ENCODE data around the gene CLDN16.
A peak's percentile ranks its signal among the peaks of the same experiment; 100 is the strongest.

The CLDN16 gene

DNA sequence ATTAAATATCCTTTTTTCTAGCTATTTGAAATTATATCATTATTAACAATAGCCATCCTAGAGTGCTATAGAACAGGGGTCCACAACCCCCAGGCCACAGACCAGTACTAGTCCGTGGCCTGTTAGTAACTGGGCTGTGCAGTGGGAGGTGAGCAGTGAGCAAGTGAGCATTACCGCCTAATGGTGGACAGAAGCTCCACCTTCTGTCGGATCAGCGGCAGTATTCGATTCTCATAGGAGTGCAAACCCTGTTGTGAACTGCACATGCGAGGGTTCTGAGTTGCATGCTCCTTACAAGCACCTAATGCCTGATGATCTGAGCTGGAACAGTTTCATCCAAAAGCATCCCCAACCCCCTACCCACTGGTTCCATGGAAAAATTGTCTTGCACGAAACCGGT lies 11.7 kb downstream of the CLDN16 start:
- ChIA-PET POLR2A (no interaction called here), CTCF (interaction anchor here (1.3 kb wide), 1 partner anchor 13 kb away, joined by 4 read pairs; no protein-coding TSS in a partner anchor)
- TF ChIP-seq, protein P1, sequence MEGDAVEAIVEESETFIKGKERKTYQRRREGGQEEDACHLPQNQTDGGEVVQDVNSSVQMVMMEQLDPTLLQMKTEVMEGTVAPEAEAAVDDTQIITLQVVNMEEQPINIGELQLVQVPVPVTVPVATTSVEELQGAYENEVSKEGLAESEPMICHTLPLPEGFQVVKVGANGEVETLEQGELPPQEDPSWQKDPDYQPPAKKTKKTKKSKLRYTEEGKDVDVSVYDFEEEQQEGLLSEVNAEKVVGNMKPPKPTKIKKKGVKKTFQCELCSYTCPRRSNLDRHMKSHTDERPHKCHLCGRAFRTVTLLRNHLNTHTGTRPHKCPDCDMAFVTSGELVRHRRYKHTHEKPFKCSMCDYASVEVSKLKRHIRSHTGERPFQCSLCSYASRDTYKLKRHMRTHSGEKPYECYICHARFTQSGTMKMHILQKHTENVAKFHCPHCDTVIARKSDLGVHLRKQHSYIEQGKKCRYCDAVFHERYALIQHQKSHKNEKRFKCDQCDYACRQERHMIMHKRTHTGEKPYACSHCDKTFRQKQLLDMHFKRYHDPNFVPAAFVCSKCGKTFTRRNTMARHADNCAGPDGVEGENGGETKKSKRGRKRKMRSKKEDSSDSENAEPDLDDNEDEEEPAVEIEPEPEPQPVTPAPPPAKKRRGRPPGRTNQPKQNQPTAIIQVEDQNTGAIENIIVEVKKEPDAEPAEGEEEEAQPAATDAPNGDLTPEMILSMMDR (IDR thresholded peaks at IDR 0.05; ENCODE audit: control extremely low read depth, extremely low read depth, low read depth, missing control alignments): no peak
- DNase-seq (ENCODE audit: extremely low spot score): no peak

DNA sequence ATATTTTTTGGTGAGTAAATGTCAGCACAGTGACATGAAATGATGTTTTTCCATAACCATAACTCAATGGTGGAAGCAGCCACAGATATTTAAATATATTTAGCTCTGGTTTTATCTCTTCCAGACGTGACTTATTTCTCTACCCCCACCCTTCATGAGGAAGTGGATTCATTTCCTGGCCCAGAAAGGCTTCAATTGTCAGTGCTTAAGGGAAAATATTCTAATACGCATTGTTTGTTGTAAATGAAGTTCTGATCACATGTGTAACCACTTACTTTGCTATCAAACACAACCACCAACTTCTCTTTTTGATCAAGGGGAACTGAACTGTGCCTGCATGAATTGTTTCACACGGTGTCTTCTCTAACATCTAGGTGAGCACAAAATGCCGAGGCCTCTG lies 14.0 kb downstream of the CLDN16 start:
- DNase-seq (ENCODE audit: extremely low spot score): no peak
- CTCF ChIA-PET: interaction anchor here (0.8 to 2.6 kb wide), 4 partner anchors 9 to 18 kb away, joined by 3 to 9 read pairs (median 4); no protein-coding TSS in a partner anchor
- TF ChIP-seq, protein P1 (IDR thresholded peaks at IDR 0.05; ENCODE audit: control extremely low read depth, extremely low read depth, low read depth, missing control alignments): no peak
- POLR2A ChIA-PET: no interaction called here

DNA sequence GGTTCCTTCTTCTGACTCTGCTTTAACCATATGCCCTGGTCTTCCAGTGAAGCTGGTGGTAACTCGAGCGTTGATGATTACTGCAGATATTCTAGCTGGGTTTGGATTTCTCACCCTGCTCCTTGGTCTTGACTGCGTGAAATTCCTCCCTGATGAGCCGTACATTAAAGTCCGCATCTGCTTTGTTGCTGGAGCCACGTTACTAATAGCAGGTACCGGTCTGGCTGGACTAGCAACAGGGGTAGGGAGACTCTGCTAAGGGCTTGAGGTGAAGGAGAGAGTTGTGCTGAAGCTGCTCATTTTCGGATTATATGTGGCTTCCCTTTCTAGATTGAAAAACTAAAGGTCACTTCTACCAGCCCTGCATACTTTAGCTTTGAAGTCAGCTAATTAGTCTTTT lies 16.8 kb downstream of the CLDN16 start:
- ChIA-PET CTCF (interaction anchor here (0.9 to 1.0 kb wide), 2 partner anchors 9 to 17 kb away, joined by 3 read pairs; partner anchors contain the start of gene CLDN16), POLR2A (no interaction called here)
- TF ChIP-seq, protein P1 (IDR thresholded peaks at IDR 0.05; ENCODE audit: control extremely low read depth, extremely low read depth, low read depth, missing control alignments): no peak
- no peak for DNase-seq (ENCODE audit: extremely low spot score)

DNA sequence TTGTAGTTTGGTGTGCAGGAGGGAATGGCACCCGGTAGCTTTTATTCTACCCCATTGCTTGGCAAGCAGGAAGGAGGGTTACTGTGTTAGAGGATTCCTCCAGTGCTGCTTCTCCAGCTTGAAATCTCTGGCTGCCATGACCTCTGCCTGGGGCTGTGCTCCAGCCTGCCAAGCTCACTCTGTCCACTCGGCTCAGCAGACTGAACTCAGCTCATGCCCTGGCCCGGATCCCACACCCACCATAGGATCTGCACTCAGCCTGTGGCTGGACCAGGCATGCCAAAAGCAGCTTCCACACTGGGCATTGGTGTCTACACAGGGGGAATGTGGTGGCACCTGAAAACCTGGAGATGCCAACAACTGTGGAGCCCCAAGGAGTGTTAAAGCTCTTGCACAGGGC lies 26.3 kb downstream of the CLDN16 start:
- TF ChIP-seq, protein P1 (IDR thresholded peaks at IDR 0.05; ENCODE audit: control extremely low read depth, extremely low read depth, low read depth, missing control alignments): no peak
- CTCF ChIA-PET: interaction anchor here (0.8 to 2.4 kb wide), 7 partner anchors 9 to 453 kb away, joined by 3 to 16 read pairs (median 3); no protein-coding TSS in a partner anchor
- POLR2A ChIA-PET: no interaction called here
- DNase-seq (ENCODE audit: extremely low spot score): no peak

DNA sequence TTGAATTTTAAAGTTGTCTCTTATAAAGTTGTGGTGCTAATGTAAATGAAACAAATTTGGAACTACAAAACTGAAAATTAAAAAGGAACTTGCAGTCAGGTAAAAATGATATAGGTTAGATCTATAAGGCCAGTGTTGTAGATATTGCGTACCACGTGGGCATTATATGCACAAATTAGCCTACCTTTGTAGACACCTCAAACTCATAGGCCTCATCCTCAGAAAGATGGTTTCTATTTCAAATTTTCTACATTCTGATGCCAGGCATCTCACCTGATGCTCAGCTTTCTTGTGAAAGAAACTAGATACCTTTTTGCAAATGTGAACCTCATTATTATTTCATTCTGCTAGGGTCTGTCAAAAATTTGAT lies 36.1 kb downstream of the CLDN16 start:
- TF ChIP-seq, protein P1 (IDR thresholded peaks at IDR 0.05; ENCODE audit: control extremely low read depth, extremely low read depth, low read depth, missing control alignments): no peak
- CTCF ChIA-PET: interaction anchor here (0.7 to 5.8 kb wide), 11 partner anchors 10 to 463 kb away, joined by 3 to 56 read pairs (median 5); partner anchors contain the start of gene CLDN1
- DNase-seq (ENCODE audit: extremely low spot score): no peak
- POLR2A ChIA-PET: no interaction called here

DNA sequence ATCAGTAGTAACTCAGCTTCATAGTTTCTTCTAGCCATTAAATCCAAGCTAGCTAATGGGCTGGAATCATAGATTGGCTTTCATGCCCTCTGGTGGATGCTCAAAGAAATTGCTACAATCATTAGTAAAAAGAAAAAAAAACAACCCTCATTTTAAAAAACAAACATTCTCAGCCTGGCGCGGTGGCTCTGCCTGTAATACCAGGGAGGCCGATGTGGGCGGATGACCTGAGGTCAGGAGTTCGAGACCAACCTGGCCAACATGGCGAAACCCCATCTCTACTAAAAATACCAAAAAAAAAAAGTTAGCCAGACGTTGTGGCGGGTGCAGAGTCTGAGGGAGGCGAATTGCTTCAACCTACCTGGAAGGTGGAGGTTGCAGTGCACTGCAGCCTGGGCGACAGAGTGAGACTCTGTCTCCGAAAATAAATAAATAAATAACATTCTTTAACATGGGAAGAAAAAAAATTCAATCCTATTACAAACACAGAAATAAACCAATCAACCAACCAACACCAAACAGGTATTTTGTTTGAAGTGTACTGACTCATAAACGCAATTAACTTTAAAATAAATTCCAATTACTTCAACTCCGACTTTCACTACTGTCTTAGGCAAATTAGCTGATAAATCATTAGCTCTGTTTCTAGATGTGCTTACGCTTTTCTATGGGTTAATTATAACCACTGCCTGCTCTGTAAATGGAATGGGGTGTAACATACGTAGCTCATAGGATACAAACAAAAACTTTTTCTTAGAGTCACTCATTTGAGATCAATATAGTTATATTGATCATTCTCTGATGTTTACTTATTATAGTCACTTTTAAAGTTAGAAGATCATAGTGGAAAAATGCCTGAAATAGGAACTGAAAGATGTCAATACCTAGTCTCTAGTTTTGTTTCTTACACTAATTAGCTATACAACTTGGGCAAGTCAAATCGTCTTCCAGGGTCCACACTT lies 36.8 kb downstream of the CLDN16 start:
- DNase-seq (ENCODE audit: extremely low spot score): peak; percentile 35
- ChIA-PET POLR2A (no interaction called here), CTCF (interaction anchor here (0.6 to 5.8 kb wide), 21 partner anchors 8 to 477 kb away, joined by 3 to 56 read pairs (median 3); partner anchors contain the start of gene TMEM207)
- TF ChIP-seq, protein P1 (IDR thresholded peaks at IDR 0.05; ENCODE audit: control extremely low read depth, extremely low read depth, low read depth, missing control alignments): peak; percentile 50
